Measurements from ENCODE around the gene OR52N4. TPM values are rescaled to one million over a fixed set of nuclear protein-coding genes. Genes with fewer than 3 reads are reported as not detected.

The OR52N4 gene
- total RNA-seq, 1 donor from 2014 or later = not detected

GRCh38 chr11:5722622-5723021, 31.4 kb upstream of the OR52N4 start:
- no peaks in the 10 kb centered on the region for H3K4me1 Mint-ChIP-seq (ENCODE audit: low read depth, unreplicated experiment)
- H3K36me3 Mint-ChIP-seq (ENCODE audit: low read depth, unreplicated experiment) = peaks cover 2% of the 10 kb centered on the region
- H3K27ac ChIP-seq (ENCODE audit: low read depth, low read length) = no peak overlapping the region
- H3K27me3 ChIP-seq (ENCODE audit: insufficient read depth, low read length) = no peaks in the 10 kb centered on the region
- H3K4me3 ChIP-seq (ENCODE audit: insufficient read depth, low read depth, low read length) = no peak overlapping the region
- no peaks in the 10 kb centered on the region for H3K4me1 ChIP-seq (ENCODE audit: insufficient read depth, low read length)
- no peak overlapping the region for H3K4me3 Mint-ChIP-seq (ENCODE audit: unreplicated experiment)
- FAIRE-seq = no peak
- H3K4me2 ChIP-seq (ENCODE audit: low read length) = no peak overlapping the region
- no peaks in the 10 kb centered on the region for H3K36me3 ChIP-seq (ENCODE audit: insufficient read depth, low read length)
- H3K9ac ChIP-seq (ENCODE audit: low read length) = no peak overlapping the region
- no peak overlapping the region for H2AFZ ChIP-seq (ENCODE audit: low read depth, low read length)
- no peaks in the 10 kb centered on the region for H3K9me3 ChIP-seq (ENCODE audit: insufficient read depth, low read depth, low read length)
- DNase-seq (ENCODE audit: low read depth) = no peak
- TF ChIP-seq, protein P1, sequence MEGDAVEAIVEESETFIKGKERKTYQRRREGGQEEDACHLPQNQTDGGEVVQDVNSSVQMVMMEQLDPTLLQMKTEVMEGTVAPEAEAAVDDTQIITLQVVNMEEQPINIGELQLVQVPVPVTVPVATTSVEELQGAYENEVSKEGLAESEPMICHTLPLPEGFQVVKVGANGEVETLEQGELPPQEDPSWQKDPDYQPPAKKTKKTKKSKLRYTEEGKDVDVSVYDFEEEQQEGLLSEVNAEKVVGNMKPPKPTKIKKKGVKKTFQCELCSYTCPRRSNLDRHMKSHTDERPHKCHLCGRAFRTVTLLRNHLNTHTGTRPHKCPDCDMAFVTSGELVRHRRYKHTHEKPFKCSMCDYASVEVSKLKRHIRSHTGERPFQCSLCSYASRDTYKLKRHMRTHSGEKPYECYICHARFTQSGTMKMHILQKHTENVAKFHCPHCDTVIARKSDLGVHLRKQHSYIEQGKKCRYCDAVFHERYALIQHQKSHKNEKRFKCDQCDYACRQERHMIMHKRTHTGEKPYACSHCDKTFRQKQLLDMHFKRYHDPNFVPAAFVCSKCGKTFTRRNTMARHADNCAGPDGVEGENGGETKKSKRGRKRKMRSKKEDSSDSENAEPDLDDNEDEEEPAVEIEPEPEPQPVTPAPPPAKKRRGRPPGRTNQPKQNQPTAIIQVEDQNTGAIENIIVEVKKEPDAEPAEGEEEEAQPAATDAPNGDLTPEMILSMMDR (IDR thresholded peaks at IDR 0.05; ENCODE audit: insufficient read depth, low read depth, low read length) = no peak
- no peak for TF ChIP-seq EZH2 (IDR thresholded peaks at IDR 0.05; ENCODE audit: insufficient read depth, low read length)
- no peaks in the 10 kb centered on the region for H3K9me3 Mint-ChIP-seq (ENCODE audit: unreplicated experiment)
- peaks cover 2% of the 10 kb centered on the region for H3K27me3 Mint-ChIP-seq (ENCODE audit: low read depth, unreplicated experiment)
- H3K79me2 ChIP-seq (ENCODE audit: insufficient read depth, low read length) = no peaks in the 10 kb centered on the region
- H3K27ac Mint-ChIP-seq (ENCODE audit: unreplicated experiment) = no peak overlapping the region
- no peaks in the 10 kb centered on the region for H4K20me1 ChIP-seq (ENCODE audit: insufficient read depth, low read length)

- Histone ChIP-seq H4K20me1 (ENCODE audit: insufficient read depth, low read length) (no peaks in the 10 kb centered on the region), H3K27ac (ENCODE audit: low read depth, low read length) (no peak overlapping the region)
Observed at GRCh38 chr11:5726351-5726750, 27.7 kb upstream of the OR52N4 start.

DNA sequence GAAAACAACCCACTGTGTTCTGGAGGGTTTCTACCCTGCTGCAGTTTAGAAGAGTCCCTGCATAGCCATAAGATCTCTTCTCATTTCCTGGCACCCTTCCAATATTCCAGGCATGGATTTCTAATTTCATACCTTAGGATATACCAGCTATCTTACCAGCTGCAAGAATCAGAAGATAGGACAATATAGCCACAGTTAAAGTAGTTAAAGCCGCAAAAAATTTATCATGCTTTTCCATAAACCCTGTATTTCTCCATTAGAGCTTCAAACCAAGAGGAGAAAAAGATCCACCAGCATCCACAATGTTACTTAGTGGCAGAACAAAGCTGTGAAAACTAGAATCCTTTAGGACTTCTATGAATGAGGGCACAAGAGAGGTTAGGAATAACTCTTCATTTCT, 26.4 kb upstream of the OR52N4 start:
- H3K9me3 ChIP-seq (ENCODE audit: insufficient read depth, low read depth, low read length) = no peaks in the 10 kb centered on the region
- Mint-ChIP-seq H3K36me3 (ENCODE audit: low read depth, unreplicated experiment) (no peaks in the 10 kb centered on the region), H3K9me3 (ENCODE audit: unreplicated experiment) (no peaks in the 10 kb centered on the region), H3K4me1 (ENCODE audit: low read depth, unreplicated experiment) (no peaks in the 10 kb centered on the region), H3K27me3 (ENCODE audit: low read depth, unreplicated experiment) (peaks cover 2% of the 10 kb centered on the region), H3K4me3 (ENCODE audit: unreplicated experiment) (no peak overlapping the region), H3K27ac (ENCODE audit: unreplicated experiment) (no peak overlapping the region)
- DNase-seq (ENCODE audit: low read depth) (no peak), FAIRE-seq (no peak)
- TF ChIP-seq EZH2 (IDR thresholded peaks at IDR 0.05; ENCODE audit: insufficient read depth, low read length) = no peak
- TF ChIP-seq, protein P1 (IDR thresholded peaks at IDR 0.05; ENCODE audit: insufficient read depth, low read depth, low read length) = no peak
- H2AFZ ChIP-seq (ENCODE audit: low read depth, low read length) = no peak overlapping the region
- H3K4me2 ChIP-seq (ENCODE audit: low read length) = no peak overlapping the region
- H3K27ac ChIP-seq (ENCODE audit: low read depth, low read length) = no peak overlapping the region
- H4K20me1 ChIP-seq (ENCODE audit: insufficient read depth, low read length) = no peaks in the 10 kb centered on the region
- no peaks in the 10 kb centered on the region for H3K36me3 ChIP-seq (ENCODE audit: insufficient read depth, low read length)
- no peak overlapping the region for H3K9ac ChIP-seq (ENCODE audit: low read length)
- no peak overlapping the region for H3K4me3 ChIP-seq (ENCODE audit: insufficient read depth, low read depth, low read length)
- H3K79me2 ChIP-seq (ENCODE audit: insufficient read depth, low read length) = no peaks in the 10 kb centered on the region
- H3K4me1 ChIP-seq (ENCODE audit: insufficient read depth, low read length) = no peaks in the 10 kb centered on the region
- no peaks in the 10 kb centered on the region for H3K27me3 ChIP-seq (ENCODE audit: insufficient read depth, low read length)

More at GRCh38 chr11:5726351-5726750, 27.7 kb upstream of the OR52N4 start:
- Histone ChIP-seq H3K9ac (ENCODE audit: low read length) (no peak overlapping the region), H3K9me3 (ENCODE audit: insufficient read depth, low read depth, low read length) (no peaks in the 10 kb centered on the region), H2AFZ (ENCODE audit: low read depth, low read length) (no peak overlapping the region), H3K4me3 (ENCODE audit: insufficient read depth, low read depth, low read length) (no peak overlapping the region), H3K79me2 (ENCODE audit: insufficient read depth, low read length) (no peaks in the 10 kb centered on the region), H3K4me1 (ENCODE audit: insufficient read depth, low read length) (no peaks in the 10 kb centered on the region), H3K36me3 (ENCODE audit: insufficient read depth, low read length) (no peaks in the 10 kb centered on the region), H3K27me3 (ENCODE audit: insufficient read depth, low read length) (no peaks in the 10 kb centered on the region), H3K4me2 (ENCODE audit: low read length) (no peak overlapping the region)
- TF ChIP-seq EZH2 (IDR thresholded peaks at IDR 0.05; ENCODE audit: insufficient read depth, low read length) = no peak
- TF ChIP-seq, protein P1 (IDR thresholded peaks at IDR 0.05; ENCODE audit: insufficient read depth, low read depth, low read length) = no peak
- Mint-ChIP-seq H3K9me3 (ENCODE audit: unreplicated experiment) (no peaks in the 10 kb centered on the region), H3K4me3 (ENCODE audit: unreplicated experiment) (no peak overlapping the region), H3K27ac (ENCODE audit: unreplicated experiment) (no peak overlapping the region), H3K36me3 (ENCODE audit: low read depth, unreplicated experiment) (no peaks in the 10 kb centered on the region), H3K4me1 (ENCODE audit: low read depth, unreplicated experiment) (no peaks in the 10 kb centered on the region), H3K27me3 (ENCODE audit: low read depth, unreplicated experiment) (peaks cover 2% of the 10 kb centered on the region)
- FAIRE-seq (no peak), DNase-seq (ENCODE audit: low read depth) (no peak)

Measured in astrocyte (in vitro differentiated cells and primary cell).